Large intestine (tissue), 3 donors: ENCODE data around the gene POPDC3. TPM values are rescaled to one million over a fixed set of nuclear protein-coding genes. Genes with fewer than 3 reads are reported as not detected.
"Not testable (repeated sequence)": the region's sequence is repeated elsewhere in the genome, so short reads cannot be mapped to it uniquely, and the experiment has no call there.

ENCODE experiments used
- DNase-seq, 2 donors: peaks; one replicate each; pipeline versions ENCODE4 v3.0.0 to v3.0.0-alpha.2; 2013
- H3K27ac ChIP-seq: one replicate; pipeline ENCODE4 v1.5.1; 2013; ENCODE audit warnings: low read length
- H3K27me3 ChIP-seq: 2 replicates; pipeline ENCODE4 v1.6.1; 2013; ENCODE audit warnings: low read length; ENCODE audit not compliant: control insufficient read depth, insufficient read depth
- H3K36me3 ChIP-seq: 2 replicates; pipeline ENCODE4 v1.6.1; 2013; ENCODE audit warnings: low read length; ENCODE audit not compliant: control insufficient read depth, insufficient read depth
- H3K4me1 ChIP-seq: one replicate; pipeline ENCODE4 v1.6.1; 2013; ENCODE audit warnings: low read length; ENCODE audit not compliant: control insufficient read depth, insufficient read depth
- H3K4me3 ChIP-seq: one replicate; pipeline ENCODE4 v1.5.1; 2013; ENCODE audit warnings: low read length
- H3K9me3 ChIP-seq: one replicate; pipeline ENCODE4 v1.6.1; 2013; ENCODE audit warnings: mild to moderate bottlenecking, low read depth, low read length, moderate library complexity; ENCODE audit not compliant: control insufficient read depth
- WGBS: methylation state at CpG from one replicate; pipeline ENCODE4 v1.1.5; 2013; ENCODE audit warnings: low lambda C conversion rate; ENCODE audit not compliant: insufficient coverage; 5-methylcytosine and 5-hydroxymethylcytosine counted together
- polyA plus RNA-seq: library from polyadenylated mRNA; unstranded; fragments of 120-200 nt; gene quantifications from one replicate; pipeline ENCODE4 v1.2.1, GENCODE V29; 2013

Gene POPDC3
- polyA plus RNA-seq, 1 donor, result 1.0 TPM

- Histone ChIP-seq H3K4me3 (no peak overlapping the region), H3K4me1 (no peaks in the 10 kb centered on the region), H3K27ac (no peak overlapping the region), H3K9me3 (peaks cover 2% of the 10 kb centered on the region), H3K27me3 (peaks cover 44% of the 10 kb centered on the region), H3K36me3 (no peaks in the 10 kb centered on the region)
- WGBS, result 100% methylated on average over 2 of the region's 4 CpGs
- no peak for DNase-seq
Measured at GRCh38 chr6:105181981-105182515, 2.2 kb upstream of the POPDC3 start.

- peaks cover 49% of the 10 kb centered on the region for H3K27me3 ChIP-seq
- WGBS, result 100% methylated on average over 1 of the region's 5 CpGs
- H3K36me3 ChIP-seq, result no peaks in the 10 kb centered on the region
- H3K4me3 ChIP-seq, result no peak overlapping the region
- peaks cover 2% of the 10 kb centered on the region for H3K9me3 ChIP-seq
- no peak overlapping the region for H3K27ac ChIP-seq
- DNase-seq, result no peak
- no peaks in the 10 kb centered on the region for H3K4me1 ChIP-seq
Measured at GRCh38 chr6:105178636-105179035, 1.2 kb downstream of the POPDC3 start.

- Histone ChIP-seq H3K36me3 (no peaks in the 10 kb centered on the region), H3K27me3 (peaks cover 49% of the 10 kb centered on the region), H3K27ac (no peak overlapping the region), H3K4me1 (no peaks in the 10 kb centered on the region), H3K9me3 (peaks cover 2% of the 10 kb centered on the region), H3K4me3 (no peak overlapping the region)
- no peak for DNase-seq
- no CpG with 5 or more reads among the region's 1 CpG for WGBS
Measured at GRCh38 chr6:105178110-105178509, 1.7 kb downstream of the POPDC3 start.

- 100% methylated on average over 1 of the region's 2 CpGs for WGBS
- no peak for DNase-seq
- H3K4me1 ChIP-seq, result no peaks in the 10 kb centered on the region
- no peak overlapping the region for H3K27ac ChIP-seq
- peaks cover 49% of the 10 kb centered on the region for H3K27me3 ChIP-seq
- no peaks in the 10 kb centered on the region for H3K36me3 ChIP-seq
- peaks cover 2% of the 10 kb centered on the region for H3K9me3 ChIP-seq
- no peak overlapping the region for H3K4me3 ChIP-seq
Measured at GRCh38 chr6:105177556-105177955, 2.3 kb downstream of the POPDC3 start.

GRCh38 chr6:105174512-105174911, 5.3 kb downstream of the POPDC3 start:
- no peak overlapping the region for H3K27ac ChIP-seq
- H3K4me3 ChIP-seq, result no peak overlapping the region
- H3K9me3 ChIP-seq, result no peaks in the 10 kb centered on the region
- WGBS, result 100% methylated on average over 1 of the region's 6 CpGs
- H3K27me3 ChIP-seq, result peaks cover 24% of the 10 kb centered on the region
- H3K36me3 ChIP-seq, result no peaks in the 10 kb centered on the region
- DNase-seq, result no peak
- no peaks in the 10 kb centered on the region for H3K4me1 ChIP-seq

- not testable (repeated sequence) for DNase-seq, H3K9me3 ChIP-seq
- WGBS, result no CpG with 5 or more reads among the region's 4 CpGs
Measured at GRCh38 chr6:105172515-105172914, 7.3 kb downstream of the POPDC3 start.

GRCh38 chr6:105170059-105170458, 9.8 kb downstream of the POPDC3 start:
- Histone ChIP-seq H3K4me3 (no peak overlapping the region), H3K27me3 (no peaks in the 10 kb centered on the region), H3K36me3 (no peaks in the 10 kb centered on the region), H3K4me1 (no peaks in the 10 kb centered on the region), H3K27ac (no peak overlapping the region), H3K9me3 (no peaks in the 10 kb centered on the region)
- WGBS, result no CpG with 5 or more reads among the region's 1 CpG
- DNase-seq, result no peak

More at GRCh38 chr6:105172515-105172914, 7.3 kb downstream of the POPDC3 start:
- not testable (repeated sequence) for H3K4me3 ChIP-seq, H3K4me1 ChIP-seq, H3K27ac ChIP-seq, H3K27me3 ChIP-seq, H3K36me3 ChIP-seq

GRCh38 chr6:105167914-105168313, 11.9 kb downstream of the POPDC3 start:
- Histone ChIP-seq H3K9me3 (no peaks in the 10 kb centered on the region), H3K4me3 (no peak overlapping the region), H3K4me1 (no peaks in the 10 kb centered on the region), H3K36me3 (no peaks in the 10 kb centered on the region), H3K27ac (no peak overlapping the region), H3K27me3 (no peaks in the 10 kb centered on the region)
- DNase-seq, result no peak

GRCh38 chr6:105164418-105164817, 15.4 kb downstream of the POPDC3 start:
- no peak overlapping the region for H3K4me3 ChIP-seq
- no peaks in the 10 kb centered on the region for H3K36me3 ChIP-seq
- DNase-seq, result no peak
- no peaks in the 10 kb centered on the region for H3K27me3 ChIP-seq
- H3K9me3 ChIP-seq, result no peaks in the 10 kb centered on the region
- H3K27ac ChIP-seq, result no peak overlapping the region
- no peaks in the 10 kb centered on the region for H3K4me1 ChIP-seq
- 71% methylated on average over 1 of the region's 2 CpGs for WGBS

- Histone ChIP-seq H3K27me3 (no peaks in the 10 kb centered on the region), H3K36me3 (no peaks in the 10 kb centered on the region), H3K27ac (no peak overlapping the region), H3K4me1 (no peaks in the 10 kb centered on the region), H3K9me3 (no peaks in the 10 kb centered on the region), H3K4me3 (no peak overlapping the region)
- DNase-seq, result no peak
Measured at GRCh38 chr6:105163183-105163582, 16.6 kb downstream of the POPDC3 start.

GRCh38 chr6:105162377-105162776, 17.4 kb downstream of the POPDC3 start:
- no peaks in the 10 kb centered on the region for H3K36me3 ChIP-seq
- H3K4me1 ChIP-seq, result no peaks in the 10 kb centered on the region
- H3K4me3 ChIP-seq, result no peak overlapping the region
- H3K9me3 ChIP-seq, result no peaks in the 10 kb centered on the region
- DNase-seq, result no peak
- H3K27ac ChIP-seq, result no peak overlapping the region
- H3K27me3 ChIP-seq, result no peaks in the 10 kb centered on the region
- no CpG with 5 or more reads among the region's 13 CpGs for WGBS
